ENCODE measurements around the gene DPP6.
"Not testable (repeated sequence)": the region's sequence is repeated elsewhere in the genome, so short reads cannot be mapped to it uniquely, and the experiment has no call there.

Gene DPP6

GRCh38 chr7:154051643-154052529 lies at the start of gene DPP6:
TSS of gene DPP6 (plus strand) at chr7:154052398.
- not testable (repeated sequence) for DNase-seq

DNA sequence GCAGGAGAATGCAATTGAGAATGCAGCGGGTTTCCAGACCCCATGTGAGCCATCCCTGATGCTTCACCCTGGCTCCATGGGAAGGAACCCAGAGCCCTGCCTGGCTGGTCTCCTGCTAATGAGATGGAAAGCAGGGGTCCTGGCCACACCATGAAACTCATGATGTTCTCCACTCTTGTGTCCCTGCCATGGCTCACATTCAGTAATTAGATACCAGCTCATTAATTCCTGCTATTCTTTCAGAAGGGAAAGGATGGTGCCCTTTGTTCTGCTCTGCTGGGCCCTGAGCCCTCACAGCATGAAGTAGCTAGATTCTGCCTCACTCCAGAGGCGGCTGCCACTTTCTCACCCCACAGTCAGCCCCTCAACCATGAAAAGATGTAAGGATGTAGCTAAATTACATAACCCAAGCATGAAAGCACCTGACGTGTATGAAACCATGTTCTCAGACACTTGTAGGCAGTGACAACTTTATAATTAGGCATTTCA lies 42.7 kb upstream of the DPP6 start:
- not testable (repeated sequence) for DNase-seq

GRCh38 chr7:154010726-154011568 lies 41.3 kb upstream of the DPP6 start:
- DNase-seq: not testable (repeated sequence)

DNA sequence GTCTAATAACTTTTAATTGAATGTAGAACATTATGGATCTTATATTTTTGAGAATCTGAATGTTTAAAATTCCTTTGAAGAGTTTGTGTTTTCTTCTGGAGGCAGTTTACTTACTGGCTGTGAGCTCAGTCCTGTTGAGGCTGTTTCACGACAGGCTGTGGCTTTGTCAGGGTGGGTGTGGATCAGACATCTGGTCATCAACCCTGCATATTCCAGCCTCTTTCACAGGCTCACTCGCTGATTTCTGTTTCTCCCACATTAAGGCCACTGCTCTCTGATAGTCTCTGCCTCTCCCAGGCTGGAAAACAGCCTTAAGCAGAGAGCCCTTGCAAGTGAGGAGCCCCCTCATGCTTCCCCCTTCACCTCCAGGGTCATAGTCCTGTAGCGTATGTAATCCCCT lies 39.4 kb upstream of the DPP6 start:
- DNase-seq: not testable (repeated sequence)

- DNase-seq: not testable (repeated sequence)
Measured at GRCh38 chr7:154015636-154016035, 36.6 kb upstream of the DPP6 start.

GRCh38 chr7:154018354-154018753 lies 33.8 kb upstream of the DPP6 start:
- not testable (repeated sequence) for DNase-seq

DNA sequence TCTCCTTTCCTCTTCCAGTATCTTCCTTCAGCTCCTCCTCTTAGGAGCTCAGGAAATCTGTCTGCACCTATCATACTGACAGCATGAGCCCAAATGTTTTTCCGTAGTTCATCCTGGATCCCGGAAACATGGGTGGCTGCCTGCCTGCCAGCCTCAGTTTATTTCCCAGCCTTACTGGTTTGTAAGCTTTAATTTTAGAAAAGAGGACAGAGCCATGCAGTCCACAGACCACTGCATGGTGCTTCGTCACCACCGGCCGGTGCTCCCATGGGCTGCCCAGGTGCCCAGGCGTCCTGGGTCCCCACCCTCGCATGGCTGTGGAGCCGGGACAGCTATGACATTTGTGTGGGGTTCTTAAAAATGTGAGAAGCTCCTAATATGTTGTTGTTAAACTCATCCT lies 24.4 kb upstream of the DPP6 start:
- not testable (repeated sequence) for DNase-seq

DNA sequence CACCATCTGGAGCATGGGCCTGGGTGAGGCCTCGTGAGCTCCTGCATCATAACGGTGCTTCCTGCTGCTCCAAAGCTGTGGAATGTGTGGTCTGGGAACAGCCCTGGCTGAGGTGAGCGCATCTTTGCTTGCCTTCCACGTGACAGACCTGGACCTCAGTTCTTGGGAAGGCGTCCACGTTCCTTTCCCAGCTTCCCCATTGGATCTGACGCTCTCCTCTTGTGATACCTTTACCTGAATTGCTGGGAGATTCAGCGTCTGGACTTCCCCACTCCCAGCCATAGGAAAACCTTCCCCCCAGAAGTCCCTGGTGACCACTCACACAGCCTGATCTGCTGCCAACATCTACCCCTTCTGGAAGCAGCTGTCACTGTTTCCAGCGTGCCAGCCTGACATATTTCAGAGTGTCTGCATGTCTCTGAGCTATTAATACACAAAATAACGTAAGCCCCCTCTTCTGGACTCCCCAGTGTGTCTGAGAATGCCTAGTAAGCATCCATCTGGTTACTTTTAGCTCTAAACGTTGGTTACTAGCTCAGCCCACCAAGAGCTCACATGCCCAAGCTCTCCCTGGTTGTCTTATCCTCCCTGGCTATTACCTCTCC lies 21.6 kb upstream of the DPP6 start:
- DNase-seq: not testable (repeated sequence)

GRCh38 chr7:154039466-154040165 lies 12.6 kb upstream of the DPP6 start:
- DNase-seq: peak; percentile 2 to 13

GRCh38 chr7:154050394-154050793 lies 1.8 kb upstream of the DPP6 start:
- DNase-seq: not testable (repeated sequence)

- DNase-seq: not testable (repeated sequence)
Measured at GRCh38 chr7:154051006-154051642, 1.1 kb upstream of the DPP6 start.

DNA sequence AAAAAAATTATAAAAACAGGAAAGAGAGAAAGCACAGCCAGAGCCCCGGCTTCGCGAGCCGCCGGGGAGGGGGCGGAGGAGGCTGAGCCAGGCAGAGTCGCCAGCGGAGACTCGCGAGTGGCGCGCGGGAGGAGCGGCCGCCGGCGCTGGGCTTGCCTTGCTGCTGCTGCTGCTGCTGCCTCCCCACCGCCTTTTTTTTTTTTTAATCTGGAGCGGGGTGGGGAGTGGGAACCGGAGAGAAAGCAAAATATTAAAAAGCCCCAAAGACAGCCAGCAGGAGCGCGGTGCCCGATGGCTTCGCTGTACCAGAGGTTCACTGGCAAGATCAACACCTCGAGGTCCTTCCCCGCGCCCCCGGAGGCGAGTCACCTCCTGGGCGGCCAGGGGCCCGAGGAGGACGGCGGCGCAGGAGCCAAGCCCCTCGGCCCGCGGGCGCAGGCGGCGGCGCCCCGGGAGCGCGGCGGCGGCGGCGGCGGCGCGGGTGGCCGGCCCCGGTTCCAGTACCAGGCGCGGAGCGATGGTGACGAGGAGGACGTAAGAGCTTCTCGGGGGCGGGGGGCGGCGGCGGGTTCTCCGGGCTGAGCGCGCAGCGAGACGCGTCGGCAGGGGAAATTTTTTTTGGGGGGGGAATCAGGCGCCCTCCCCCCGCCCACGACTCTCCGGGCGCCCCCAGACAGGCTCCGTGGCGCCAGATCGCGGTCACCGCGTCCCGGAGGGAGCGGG lies 493 bp downstream of the DPP6 start:
- not testable (repeated sequence) for DNase-seq

DNA sequence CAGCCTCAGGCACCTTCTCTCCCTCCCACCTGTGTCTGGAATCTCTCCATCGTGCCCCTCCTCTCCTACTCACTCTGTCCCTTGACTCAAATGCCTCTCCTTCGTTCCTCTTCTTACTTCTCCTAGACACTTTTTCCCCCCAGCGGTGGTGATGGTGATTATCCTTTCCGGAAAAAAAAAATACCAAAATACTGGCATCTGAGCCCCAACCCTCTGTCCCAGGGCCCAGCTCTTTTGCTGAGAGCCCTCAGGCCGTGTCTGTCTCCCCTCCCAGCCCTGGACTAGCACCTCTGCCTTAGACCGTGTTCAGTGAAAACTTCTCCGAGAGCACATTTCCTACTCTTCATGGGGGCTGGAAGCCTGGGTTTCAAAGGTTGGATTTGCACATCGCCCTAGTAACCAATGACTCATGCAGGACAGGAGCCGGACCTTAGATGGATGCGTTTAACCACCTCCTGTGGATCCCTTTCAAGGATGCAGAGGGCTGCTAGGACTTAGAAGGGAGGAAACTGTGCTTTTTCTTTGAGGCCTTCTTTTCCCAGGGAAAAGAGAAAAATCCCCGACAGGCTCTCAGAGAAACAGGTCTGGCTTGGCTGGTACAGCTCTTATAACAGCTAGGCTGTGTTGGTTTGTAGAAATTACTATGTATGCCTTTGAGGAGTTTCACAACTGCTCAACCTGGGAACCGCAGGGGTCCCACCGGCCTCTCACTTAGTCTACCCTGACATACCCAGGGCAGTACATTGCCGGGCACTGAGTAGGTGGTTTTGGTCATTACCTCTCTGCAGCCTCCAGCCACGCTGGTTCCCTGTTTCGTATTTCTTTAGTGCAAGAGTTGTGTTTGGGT lies 1.5 kb downstream of the DPP6 start:
- DNase-seq: not testable (repeated sequence)

GRCh38 chr7:154054664-154055063 lies 2.5 kb downstream of the DPP6 start:
- DNase-seq: not testable (repeated sequence)

GRCh38 chr7:154055491-154056106 lies 3.4 kb downstream of the DPP6 start:
- DNase-seq: peak; percentile 11 to 15

DNA sequence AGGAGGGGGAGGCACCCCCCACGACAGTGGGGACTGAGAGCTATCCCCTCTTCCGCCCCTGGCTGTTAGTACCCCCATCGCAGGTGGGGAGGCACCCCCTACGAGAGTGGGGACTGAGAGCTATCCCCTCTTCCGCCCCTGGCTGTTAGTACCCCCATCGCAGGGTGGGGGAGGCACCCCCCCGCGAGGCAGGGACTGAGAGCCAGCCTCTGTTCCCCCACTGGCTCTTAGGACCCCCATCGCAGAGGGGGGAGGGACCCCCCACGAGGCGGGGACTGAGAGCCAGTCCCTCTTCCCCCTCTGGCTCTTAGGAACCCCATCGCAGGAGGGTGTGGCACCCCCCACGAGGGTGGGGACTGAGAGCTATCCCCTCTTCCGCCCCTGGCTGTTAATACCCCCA lies 6.6 kb downstream of the DPP6 start:
- DNase-seq: not testable (repeated sequence)

- DNase-seq: not testable (repeated sequence)
Measured at GRCh38 chr7:154060551-154060950, 8.4 kb downstream of the DPP6 start.

DNA sequence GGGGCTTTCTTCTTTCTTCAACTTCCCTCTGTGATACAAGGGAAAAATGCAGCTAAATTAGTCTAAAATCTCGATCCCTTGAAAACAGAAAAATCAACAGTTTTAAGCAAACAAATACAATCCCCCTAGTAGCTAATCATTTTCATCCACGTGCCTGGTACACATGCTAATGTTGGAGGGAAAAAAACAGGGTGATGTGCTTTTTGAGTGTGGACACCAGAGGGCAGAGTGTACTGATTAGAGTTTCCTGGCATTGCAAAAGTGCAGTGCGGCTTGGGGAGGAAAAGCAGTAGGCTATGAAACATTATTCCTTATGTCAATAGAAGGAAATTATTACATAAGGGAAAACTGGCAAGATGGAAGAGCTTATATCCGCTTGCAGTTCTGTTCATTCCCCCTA lies 19.6 kb downstream of the DPP6 start:
- DNase-seq: not testable (repeated sequence)

- DNase-seq: not testable (repeated sequence)
Measured at GRCh38 chr7:154072395-154073181, 20.4 kb downstream of the DPP6 start.

Measured in activated CD4-positive, alpha-beta T cell treated with anti-CD3 and anti-CD28 coated beads, Interleukin-2, amount 50 U/mL, for 48 hours (primary cell).